ENCODE measurements around the gene MEF2B.
A peak's percentile ranks its signal among the peaks of the same experiment; 100 is the strongest.
"Not testable (repeated sequence)": the region's sequence is repeated elsewhere in the genome, so short reads cannot be mapped to it uniquely, and the experiment has no call there.

The MEF2B gene

GRCh38 chr19:19160461-19161035 is 9.5 kb downstream of the MEF2B start:
- DNase-seq (ENCODE audit: low spot score in 2 of 2) (no peak), ATAC-seq (replicated peaks; ENCODE audit: extremely low read depth, poor library complexity, severe bottlenecking) (no peak)
- H3K9me3 Mint-ChIP-seq, result no peaks in the 10 kb centered on the region
- H3K36me3 Mint-ChIP-seq (ENCODE audit: insufficient read depth), result peaks cover 11% of the 10 kb centered on the region
- no peaks in the 10 kb centered on the region for H3K4me1 Mint-ChIP-seq
- no peaks in the 10 kb centered on the region for H3K27me3 Mint-ChIP-seq
- H3K4me3 Mint-ChIP-seq, result no peak overlapping the region
- no peak overlapping the region for H3K27ac Mint-ChIP-seq (ENCODE audit: low read depth)

- peaks cover 11% of the 10 kb centered on the region for H3K36me3 Mint-ChIP-seq (ENCODE audit: insufficient read depth)
- DNase-seq (ENCODE audit: low spot score in 2 of 2), result no peak
- H3K27ac Mint-ChIP-seq (ENCODE audit: low read depth), result no peak overlapping the region
- ATAC-seq (replicated peaks; ENCODE audit: extremely low read depth, poor library complexity, severe bottlenecking), result no peak
- H3K9me3 Mint-ChIP-seq, result no peaks in the 10 kb centered on the region
- no peak overlapping the region for H3K4me3 Mint-ChIP-seq
- H3K27me3 Mint-ChIP-seq, result no peaks in the 10 kb centered on the region
- H3K4me1 Mint-ChIP-seq, result no peaks in the 10 kb centered on the region
Measured at GRCh38 chr19:19159534-19159933, 10.5 kb downstream of the MEF2B start.

GRCh38 chr19:19157808-19158207 is 12.3 kb downstream of the MEF2B start:
- Mint-ChIP-seq H3K9me3 (no peaks in the 10 kb centered on the region), H3K27ac (ENCODE audit: low read depth) (no peak overlapping the region), H3K4me3 (no peak overlapping the region), H3K27me3 (no peaks in the 10 kb centered on the region), H3K4me1 (no peaks in the 10 kb centered on the region), H3K36me3 (ENCODE audit: insufficient read depth) (peaks cover 14% of the 10 kb centered on the region)
- no peak for DNase-seq (ENCODE audit: low spot score in 2 of 2)
- no peak for ATAC-seq (replicated peaks; ENCODE audit: extremely low read depth, poor library complexity, severe bottlenecking)

- Mint-ChIP-seq H3K36me3 (ENCODE audit: insufficient read depth) (peaks cover 14% of the 10 kb centered on the region), H3K27me3 (no peaks in the 10 kb centered on the region), H3K27ac (ENCODE audit: low read depth) (no peak overlapping the region), H3K4me3 (no peak overlapping the region), H3K4me1 (no peaks in the 10 kb centered on the region), H3K9me3 (no peaks in the 10 kb centered on the region)
- DNase-seq (ENCODE audit: low spot score in 2 of 2) (no peak), ATAC-seq (replicated peaks; ENCODE audit: extremely low read depth, poor library complexity, severe bottlenecking) (no peak)
Measured at GRCh38 chr19:19155495-19156219, 14.4 kb downstream of the MEF2B start.

- Mint-ChIP-seq H3K36me3 (ENCODE audit: insufficient read depth) (peaks cover 14% of the 10 kb centered on the region), H3K4me3 (no peak overlapping the region), H3K4me1 (no peaks in the 10 kb centered on the region), H3K27me3 (no peaks in the 10 kb centered on the region), H3K27ac (ENCODE audit: low read depth) (no peak overlapping the region), H3K9me3 (no peaks in the 10 kb centered on the region)
- ATAC-seq (replicated peaks; ENCODE audit: extremely low read depth, poor library complexity, severe bottlenecking) (no peak), DNase-seq (ENCODE audit: low spot score in 2 of 2) (no peak)
Measured at GRCh38 chr19:19154768-19155494, 15.1 kb downstream of the MEF2B start.

- H3K4me1 Mint-ChIP-seq, result no peaks in the 10 kb centered on the region
Measured at GRCh38 chr19:19152668-19153384, 17.2 kb downstream of the MEF2B start.

GRCh38 chr19:19151418-19151817 is 18.6 kb downstream of the MEF2B start:
- H3K4me3 Mint-ChIP-seq, result no peak overlapping the region
- no peak overlapping the region for H3K27ac Mint-ChIP-seq (ENCODE audit: low read depth)
- H3K36me3 Mint-ChIP-seq (ENCODE audit: insufficient read depth), result peaks cover 18% of the 10 kb centered on the region
- H3K4me1 Mint-ChIP-seq, result no peaks in the 10 kb centered on the region
- ATAC-seq (replicated peaks; ENCODE audit: extremely low read depth, poor library complexity, severe bottlenecking) (no peak), DNase-seq (ENCODE audit: low spot score in 2 of 2) (no peak)
- no peaks in the 10 kb centered on the region for H3K9me3 Mint-ChIP-seq
- no peaks in the 10 kb centered on the region for H3K27me3 Mint-ChIP-seq

More at GRCh38 chr19:19152668-19153384, 17.2 kb downstream of the MEF2B start:
- no peak overlapping the region for H3K27ac Mint-ChIP-seq (ENCODE audit: low read depth)
- H3K9me3 Mint-ChIP-seq, result no peaks in the 10 kb centered on the region
- DNase-seq (ENCODE audit: low spot score in 2 of 2) (no peak), ATAC-seq (replicated peaks; ENCODE audit: extremely low read depth, poor library complexity, severe bottlenecking) (no peak)
- no peaks in the 10 kb centered on the region for H3K27me3 Mint-ChIP-seq
- no peak overlapping the region for H3K4me3 Mint-ChIP-seq
- H3K36me3 Mint-ChIP-seq (ENCODE audit: insufficient read depth), result peaks cover 20% of the 10 kb centered on the region

- no peak for DNase-seq (ENCODE audit: low spot score in 2 of 2)
- no peak overlapping the region for H3K4me3 Mint-ChIP-seq
- no peaks in the 10 kb centered on the region for H3K27me3 Mint-ChIP-seq
- H3K36me3 Mint-ChIP-seq (ENCODE audit: insufficient read depth), result peaks cover 17% of the 10 kb centered on the region
- H3K4me1 Mint-ChIP-seq, result no peaks in the 10 kb centered on the region
- H3K9me3 Mint-ChIP-seq, result no peaks in the 10 kb centered on the region
- no peak overlapping the region for H3K27ac Mint-ChIP-seq (ENCODE audit: low read depth)
- ATAC-seq (replicated peaks; ENCODE audit: extremely low read depth, poor library complexity, severe bottlenecking), result no peak
Measured at GRCh38 chr19:19149435-19149834, 20.6 kb downstream of the MEF2B start.

GRCh38 chr19:19148504-19148903 is 21.6 kb downstream of the MEF2B start:
- H3K27ac Mint-ChIP-seq (ENCODE audit: low read depth); H3K27me3 Mint-ChIP-seq; H3K4me1 Mint-ChIP-seq; DNase-seq (ENCODE audit: low spot score in 2 of 2); ATAC-seq (replicated peaks; ENCODE audit: extremely low read depth, poor library complexity, severe bottlenecking); H3K4me3 Mint-ChIP-seq; H3K9me3 Mint-ChIP-seq: not testable (repeated sequence)
- peaks cover 15% of the 10 kb centered on the region for H3K36me3 Mint-ChIP-seq (ENCODE audit: insufficient read depth)

GRCh38 chr19:19147344-19147743 is 22.7 kb downstream of the MEF2B start:
- Mint-ChIP-seq H3K27ac (ENCODE audit: low read depth) (no peak overlapping the region), H3K4me3 (no peak overlapping the region), H3K9me3 (no peaks in the 10 kb centered on the region), H3K36me3 (ENCODE audit: insufficient read depth) (peaks cover 15% of the 10 kb centered on the region), H3K27me3 (no peaks in the 10 kb centered on the region), H3K4me1 (no peaks in the 10 kb centered on the region)
- ATAC-seq (replicated peaks; ENCODE audit: extremely low read depth, poor library complexity, severe bottlenecking) (no peak), DNase-seq (ENCODE audit: low spot score in 2 of 2) (no peak)

- no peaks in the 10 kb centered on the region for H3K4me1 Mint-ChIP-seq
- no peak for ATAC-seq (replicated peaks; ENCODE audit: extremely low read depth, poor library complexity, severe bottlenecking)
- no peak overlapping the region for H3K4me3 Mint-ChIP-seq
- no peak for DNase-seq (ENCODE audit: low spot score in 2 of 2)
- no peaks in the 10 kb centered on the region for H3K9me3 Mint-ChIP-seq
- peaks cover 15% of the 10 kb centered on the region for H3K36me3 Mint-ChIP-seq (ENCODE audit: insufficient read depth)
- no peak overlapping the region for H3K27ac Mint-ChIP-seq (ENCODE audit: low read depth)
- no peaks in the 10 kb centered on the region for H3K27me3 Mint-ChIP-seq
Measured at GRCh38 chr19:19146865-19147264, 23.2 kb downstream of the MEF2B start.

- H3K4me3 Mint-ChIP-seq, result no peak overlapping the region
- no peaks in the 10 kb centered on the region for H3K4me1 Mint-ChIP-seq
- no peaks in the 10 kb centered on the region for H3K9me3 Mint-ChIP-seq
- DNase-seq (ENCODE audit: low spot score in 2 of 2) (peak; percentile 76 to 93), ATAC-seq (replicated peaks; ENCODE audit: extremely low read depth, poor library complexity, severe bottlenecking) (no peak)
- peaks cover 15% of the 10 kb centered on the region for H3K36me3 Mint-ChIP-seq (ENCODE audit: insufficient read depth)
- peak overlapping the region; percentile 65 for H3K27ac Mint-ChIP-seq (ENCODE audit: low read depth)
- H3K27me3 Mint-ChIP-seq, result no peaks in the 10 kb centered on the region
Measured at GRCh38 chr19:19145684-19146608, 24.1 kb downstream of the MEF2B start.
